Activated B cell treated with CpG ODN at 0.5 μM for 24 hours (primary cell): ENCODE data around the gene RNGTT. TPM values are rescaled to one million over a fixed set of nuclear protein-coding genes. Genes with fewer than 3 reads are reported as not detected.

ENCODE experiments used
- ATAC-seq: fragments of 200-7000 bp; cut with Tn5 transposase; one replicate; pipeline ENCODE4 v1.10.0; 2021; ENCODE audit warnings: low read depth, mild to moderate bottlenecking, moderate library complexity
- CTCF ChIA-PET: fragments of 350-600 bp; sonication (Branson Sonifier 250); formaldehyde crosslinking; loops from one replicate; lab custom pipeline; 2021; ENCODE audit warnings: antibody characterized with exemption; lab: Charles Lee
- POLR2A ChIA-PET: fragments of 350-600 bp; sonication (Branson Sonifier 250); formaldehyde crosslinking; loops from one replicate; lab custom pipeline; 2021; ENCODE audit warnings: antibody characterized with exemption; lab: Charles Lee
- DNase-seq: peaks from one replicate; pipeline ENCODE4 v3.0.0; 2022
- H3K27ac Mint-ChIP-seq: one replicate; pipeline ENCODE4 v1.8.0; 2020; ENCODE audit warnings: mixed read lengths
- H3K27me3 Mint-ChIP-seq: one replicate; pipeline ENCODE4 v1.8.0; 2021; ENCODE audit warnings: mixed read lengths
- H3K36me3 Mint-ChIP-seq: one replicate; pipeline ENCODE4 v1.8.0; 2021; ENCODE audit warnings: low read depth, mixed read lengths
- H3K4me1 Mint-ChIP-seq: one replicate; pipeline ENCODE4 v1.8.0; 2021; ENCODE audit warnings: mixed read lengths
- H3K4me3 Mint-ChIP-seq: one replicate; pipeline ENCODE4 v1.8.0; 2020; ENCODE audit warnings: mild to moderate bottlenecking, mixed read lengths
- H3K9me3 Mint-ChIP-seq: one replicate; pipeline ENCODE4 v1.8.0; 2020; ENCODE audit warnings: mixed read lengths
- intact Hi-C: fragments of 100-400 bp; cut with micrococcal nuclease; formaldehyde crosslinking; loops from one replicate; pipeline ENCODE4 v1.15.1; 2024
- total RNA-seq: library from RNA; stranded (reverse); gene quantifications from 2 replicates; pipeline ENCODE4 v1.2.3, GENCODE V29; 2022
- TF ChIP-seq, protein P1 (sequence below): fragments of 200-600 bp; IDR thresholded peaks from one replicate; pipeline ENCODE4 v1.8.0; 2022; ENCODE audit warnings: antibody characterized with exemption, mild to moderate bottlenecking

Gene RNGTT
- total RNA-seq, 1 donor from 2014 or later = 25.9 TPM

DNA sequence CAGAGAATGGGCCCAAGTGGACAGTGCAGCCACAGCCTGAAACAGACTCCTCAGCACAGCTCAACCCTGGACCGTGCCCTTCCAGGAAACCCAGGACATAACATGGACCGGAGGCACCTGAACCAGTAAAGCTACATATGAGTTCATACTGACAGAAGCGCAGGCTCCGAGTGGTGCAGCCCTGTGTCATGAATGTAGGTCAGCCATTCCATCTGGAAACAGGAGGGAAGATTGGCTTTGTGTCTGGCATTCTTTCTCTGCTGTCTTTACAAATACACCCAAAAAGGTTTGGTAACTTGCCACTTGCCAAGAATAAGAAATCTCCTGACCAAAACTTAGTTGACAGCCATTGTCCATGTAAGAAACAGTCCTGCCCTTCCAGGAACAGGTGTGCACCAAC, 366.6 kb downstream of the RNGTT start:
- ChIA-PET CTCF (no interaction called here), POLR2A (no interaction called here)
- H3K4me3 Mint-ChIP-seq = no peak overlapping the region
- peaks cover 9% of the 10 kb centered on the region for H3K9me3 Mint-ChIP-seq
- H3K4me1 Mint-ChIP-seq = no peaks in the 10 kb centered on the region
- intact Hi-C loops = no loop called here
- DNase-seq (no peak), ATAC-seq (no peak)
- no peaks in the 10 kb centered on the region for H3K36me3 Mint-ChIP-seq
- no peak overlapping the region for H3K27ac Mint-ChIP-seq
- H3K27me3 Mint-ChIP-seq = no peaks in the 10 kb centered on the region
- TF ChIP-seq, protein P1, sequence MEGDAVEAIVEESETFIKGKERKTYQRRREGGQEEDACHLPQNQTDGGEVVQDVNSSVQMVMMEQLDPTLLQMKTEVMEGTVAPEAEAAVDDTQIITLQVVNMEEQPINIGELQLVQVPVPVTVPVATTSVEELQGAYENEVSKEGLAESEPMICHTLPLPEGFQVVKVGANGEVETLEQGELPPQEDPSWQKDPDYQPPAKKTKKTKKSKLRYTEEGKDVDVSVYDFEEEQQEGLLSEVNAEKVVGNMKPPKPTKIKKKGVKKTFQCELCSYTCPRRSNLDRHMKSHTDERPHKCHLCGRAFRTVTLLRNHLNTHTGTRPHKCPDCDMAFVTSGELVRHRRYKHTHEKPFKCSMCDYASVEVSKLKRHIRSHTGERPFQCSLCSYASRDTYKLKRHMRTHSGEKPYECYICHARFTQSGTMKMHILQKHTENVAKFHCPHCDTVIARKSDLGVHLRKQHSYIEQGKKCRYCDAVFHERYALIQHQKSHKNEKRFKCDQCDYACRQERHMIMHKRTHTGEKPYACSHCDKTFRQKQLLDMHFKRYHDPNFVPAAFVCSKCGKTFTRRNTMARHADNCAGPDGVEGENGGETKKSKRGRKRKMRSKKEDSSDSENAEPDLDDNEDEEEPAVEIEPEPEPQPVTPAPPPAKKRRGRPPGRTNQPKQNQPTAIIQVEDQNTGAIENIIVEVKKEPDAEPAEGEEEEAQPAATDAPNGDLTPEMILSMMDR = no peak

DNA sequence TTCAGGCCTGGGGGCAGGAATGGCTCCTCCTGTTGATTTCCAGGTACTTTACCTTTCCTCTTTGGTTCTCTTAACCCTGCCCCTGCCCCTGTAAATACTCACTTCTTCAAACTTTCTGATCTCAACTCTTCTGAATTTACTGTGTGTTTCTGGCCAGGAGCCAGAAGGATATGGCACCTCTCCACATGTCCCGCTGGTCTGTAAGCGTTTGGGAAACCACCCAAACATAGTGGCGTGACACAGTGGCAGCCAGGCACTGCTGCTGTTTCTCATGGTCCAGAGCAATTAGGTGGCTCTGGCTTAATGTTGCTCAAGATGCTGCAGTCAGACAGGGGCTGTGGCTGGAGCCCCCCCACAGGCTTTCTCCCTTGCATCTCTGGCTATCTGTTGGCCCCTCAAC, 374.5 kb downstream of the RNGTT start:
- intact Hi-C loops = no loop called here
- POLR2A ChIA-PET = no interaction called here

DNA sequence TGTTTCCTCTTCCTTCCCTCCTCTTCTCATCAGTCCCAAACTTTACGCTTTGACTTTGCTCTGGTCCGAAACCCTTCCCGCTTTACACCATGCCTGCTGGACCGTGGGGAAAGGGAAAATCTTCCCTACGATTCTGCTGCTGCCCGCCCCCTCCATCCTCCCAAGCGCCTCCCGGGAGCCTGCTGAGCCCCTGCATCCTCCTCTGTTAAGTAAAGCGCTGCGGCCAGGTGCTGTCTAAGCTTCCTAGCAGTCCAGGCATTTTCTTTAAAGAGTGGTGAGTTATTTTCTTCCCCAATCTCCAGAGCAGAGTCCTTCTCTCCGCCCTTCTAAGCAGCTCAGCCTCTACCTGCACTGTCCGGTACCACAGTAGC, 376.3 kb downstream of the RNGTT start:
- peaks cover 7% of the 10 kb centered on the region for H3K9me3 Mint-ChIP-seq
- H3K36me3 Mint-ChIP-seq = no peaks in the 10 kb centered on the region
- peaks cover 5% of the 10 kb centered on the region for H3K4me1 Mint-ChIP-seq
- intact Hi-C loops = no loop called here
- H3K27ac Mint-ChIP-seq = no peak overlapping the region
- no peak overlapping the region for H3K4me3 Mint-ChIP-seq
- no peak for DNase-seq
- ChIA-PET POLR2A (no interaction called here), CTCF (no interaction called here)
- ATAC-seq = no peak
- TF ChIP-seq, protein P1 = no peak
- peaks cover 10% of the 10 kb centered on the region for H3K27me3 Mint-ChIP-seq

More for the DNA sequence above, 374.5 kb downstream of the RNGTT start:
- TF ChIP-seq, protein P1 = no peak
- peaks cover 9% of the 10 kb centered on the region for H3K9me3 Mint-ChIP-seq
- no peak overlapping the region for H3K4me3 Mint-ChIP-seq
- CTCF ChIA-PET = no interaction called here
- ATAC-seq = no peak
- no peaks in the 10 kb centered on the region for H3K36me3 Mint-ChIP-seq
- DNase-seq = no peak
- H3K4me1 Mint-ChIP-seq = peaks cover 5% of the 10 kb centered on the region
- H3K27ac Mint-ChIP-seq = no peak overlapping the region
- peaks cover 10% of the 10 kb centered on the region for H3K27me3 Mint-ChIP-seq

DNA sequence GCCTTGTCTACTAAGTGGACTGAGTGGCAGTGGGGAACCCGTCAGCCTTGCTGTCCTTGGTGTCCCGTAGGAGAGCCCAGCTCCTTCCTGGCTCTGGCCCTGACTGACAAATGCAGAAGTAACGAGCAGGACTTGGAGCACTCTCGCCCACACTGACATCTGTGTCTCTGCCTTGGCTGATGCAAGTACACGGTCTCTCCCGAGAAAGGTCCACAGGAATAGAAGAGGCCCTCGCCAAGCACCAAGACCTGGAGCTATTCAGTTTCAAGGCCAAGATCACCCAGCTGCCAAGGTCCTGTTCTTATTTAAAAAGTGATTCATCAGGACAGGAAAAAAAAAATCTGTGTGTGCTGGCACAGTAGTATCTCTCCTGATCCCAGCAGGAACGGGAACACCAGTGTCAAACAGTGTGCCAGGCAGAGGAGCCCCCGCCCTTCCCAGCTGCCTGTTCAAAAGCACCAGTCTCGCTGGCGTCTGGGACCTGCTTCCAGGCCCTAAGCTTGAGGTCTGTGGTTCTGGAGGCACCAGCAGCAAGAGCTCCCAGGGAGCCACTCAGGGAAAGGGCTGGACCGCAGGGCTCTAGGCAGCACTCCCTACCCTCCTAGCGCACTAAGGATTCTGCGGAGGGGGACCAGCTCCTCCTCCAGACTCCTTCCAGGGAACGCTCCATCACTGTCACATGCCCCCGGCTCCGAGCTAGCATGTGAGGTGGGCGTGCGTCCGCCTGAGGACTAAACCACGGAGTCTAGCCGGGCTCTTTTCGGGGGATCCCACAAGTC, 376.9 kb downstream of the RNGTT start:
- no peak overlapping the region for H3K27ac Mint-ChIP-seq
- POLR2A ChIA-PET = no interaction called here
- peaks cover 10% of the 10 kb centered on the region for H3K27me3 Mint-ChIP-seq
- H3K4me1 Mint-ChIP-seq = peaks cover 5% of the 10 kb centered on the region
- H3K4me3 Mint-ChIP-seq = no peak overlapping the region
- no peak for ATAC-seq
- no peaks in the 10 kb centered on the region for H3K36me3 Mint-ChIP-seq
- peaks cover 10% of the 10 kb centered on the region for H3K9me3 Mint-ChIP-seq
- no peak for DNase-seq
- intact Hi-C loops = no loop called here
- CTCF ChIA-PET = no interaction called here
- TF ChIP-seq, protein P1 = no peak

DNA sequence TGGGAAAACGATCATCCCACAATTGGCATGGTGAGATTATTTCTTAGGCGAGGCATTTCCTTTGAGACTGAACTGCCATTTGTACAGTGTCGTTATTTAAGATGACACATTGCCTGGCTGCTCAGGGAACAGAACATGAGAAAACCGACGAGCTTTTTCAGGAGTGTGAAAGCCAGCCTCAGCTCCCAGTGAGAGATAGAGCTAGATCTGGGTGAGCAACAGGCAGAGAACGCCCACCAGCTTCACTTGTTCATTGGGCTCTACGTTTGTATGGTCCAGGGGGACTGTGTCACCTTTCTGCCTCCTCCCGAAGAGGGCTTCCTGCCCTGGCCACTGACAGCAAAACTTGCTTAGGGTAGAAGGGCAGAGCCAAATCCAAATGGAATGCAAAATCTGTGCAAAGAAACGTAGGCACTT, 378.1 kb downstream of the RNGTT start:
- intact Hi-C loops = no loop called here
- ChIA-PET CTCF (no interaction called here), POLR2A (no interaction called here)
- Mint-ChIP-seq H3K9me3 (peaks cover 10% of the 10 kb centered on the region), H3K36me3 (no peaks in the 10 kb centered on the region), H3K27ac (no peak overlapping the region), H3K27me3 (peaks cover 6% of the 10 kb centered on the region), H3K4me1 (peaks cover 2% of the 10 kb centered on the region), H3K4me3 (no peak overlapping the region)
- TF ChIP-seq, protein P1 = no peak
- ATAC-seq (no peak), DNase-seq (no peak)
